ENCODE data around the gene SELENOF.

Gene SELENOF
- total RNA-seq, result 60.3 to 118 (median 98.2) reads per million in 4 experiments

- peak; percentile 98 for DNase-seq
Observed at GRCh38 chr1:86913896-86914600, at the start of gene SELENOF. TSS of gene SELENOF (minus strand) at chr1:86914126. CDS start at chr1:86914111, 15 bp downstream.

DNA sequence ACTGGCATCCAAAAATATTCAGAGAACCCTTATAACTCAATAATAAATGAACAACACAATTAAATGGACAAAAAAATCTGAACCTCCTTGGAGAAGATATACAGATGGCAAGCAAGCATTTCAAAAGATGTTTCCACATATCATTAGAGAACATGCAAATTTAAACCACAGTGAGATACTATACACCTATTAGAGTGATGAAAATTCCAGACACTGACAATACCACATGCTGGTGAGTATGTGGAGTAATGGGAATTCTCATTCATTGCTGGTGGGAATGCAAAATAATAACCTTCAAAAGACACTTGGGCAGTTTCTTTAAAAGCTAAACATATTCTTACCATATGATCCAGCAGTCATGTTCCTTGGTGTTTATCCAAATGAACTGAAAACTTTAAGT lies 46.6 kb upstream of the SELENOF start:
- DNase-seq, result no peak

DNA sequence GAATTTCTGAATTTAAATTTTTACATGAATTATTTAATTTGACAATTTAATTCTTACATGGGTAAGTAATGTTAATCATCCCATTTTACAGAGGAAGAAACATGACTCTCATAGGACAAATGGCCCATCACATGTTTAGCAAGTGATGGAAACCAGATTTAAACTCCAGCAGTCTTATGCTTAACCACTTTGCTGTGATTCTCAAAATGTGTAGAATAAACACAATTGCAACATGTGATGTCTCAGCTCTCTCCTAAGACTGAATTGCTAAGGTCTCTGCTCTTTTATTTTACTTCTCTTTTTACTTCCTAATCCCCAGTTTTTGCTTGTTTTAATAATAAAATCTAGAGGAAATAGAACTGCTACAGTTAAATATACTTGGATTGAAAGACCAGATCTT lies 43.3 kb upstream of the SELENOF start:
- no peak for DNase-seq

DNA sequence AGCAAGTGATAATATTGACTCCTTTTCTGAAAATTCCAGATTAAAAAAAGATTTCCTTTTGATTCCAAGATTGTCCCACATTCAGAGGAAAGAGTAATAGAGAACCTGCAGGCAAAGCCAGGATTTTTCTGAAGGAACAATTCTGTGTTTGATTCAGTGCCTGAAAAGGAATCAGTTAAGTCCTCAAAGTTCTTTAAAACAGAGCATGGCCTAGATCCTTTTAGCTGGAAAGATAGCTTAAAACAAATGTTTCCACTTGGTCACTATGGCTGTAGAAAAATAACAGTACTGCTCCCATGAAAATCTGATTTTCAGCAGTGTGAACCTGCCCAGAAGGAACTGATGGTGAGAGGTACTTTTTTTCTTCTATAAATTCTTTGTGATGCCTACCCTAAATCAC lies 42.3 kb upstream of the SELENOF start:
- DNase-seq, result no peak

- no peak for DNase-seq
Observed at GRCh38 chr1:86955678-86956077, 41.8 kb upstream of the SELENOF start.

DNA sequence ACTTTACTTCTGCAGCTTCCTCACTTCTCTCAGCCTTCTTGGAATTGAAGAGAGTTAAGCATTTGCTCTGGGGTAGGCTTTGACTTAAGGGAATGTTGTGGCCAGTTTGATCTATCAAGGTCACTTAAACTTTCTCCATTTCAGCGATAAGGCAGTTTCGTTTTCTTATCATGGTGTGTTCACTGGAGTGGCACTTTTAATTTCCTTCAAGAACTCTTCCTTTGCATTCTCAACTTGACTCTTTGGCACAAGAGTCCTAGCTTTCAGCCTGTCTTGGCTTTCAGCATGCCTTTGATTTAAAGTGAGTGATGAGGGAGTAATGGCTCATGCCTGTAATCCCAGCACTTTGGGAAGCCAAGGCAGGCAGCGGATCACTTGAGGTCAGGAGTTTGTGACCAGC lies 39.2 kb upstream of the SELENOF start:
- DNase-seq, result no peak

GRCh38 chr1:86951430-86951829 lies 37.5 kb upstream of the SELENOF start:
- no peak for DNase-seq

DNA sequence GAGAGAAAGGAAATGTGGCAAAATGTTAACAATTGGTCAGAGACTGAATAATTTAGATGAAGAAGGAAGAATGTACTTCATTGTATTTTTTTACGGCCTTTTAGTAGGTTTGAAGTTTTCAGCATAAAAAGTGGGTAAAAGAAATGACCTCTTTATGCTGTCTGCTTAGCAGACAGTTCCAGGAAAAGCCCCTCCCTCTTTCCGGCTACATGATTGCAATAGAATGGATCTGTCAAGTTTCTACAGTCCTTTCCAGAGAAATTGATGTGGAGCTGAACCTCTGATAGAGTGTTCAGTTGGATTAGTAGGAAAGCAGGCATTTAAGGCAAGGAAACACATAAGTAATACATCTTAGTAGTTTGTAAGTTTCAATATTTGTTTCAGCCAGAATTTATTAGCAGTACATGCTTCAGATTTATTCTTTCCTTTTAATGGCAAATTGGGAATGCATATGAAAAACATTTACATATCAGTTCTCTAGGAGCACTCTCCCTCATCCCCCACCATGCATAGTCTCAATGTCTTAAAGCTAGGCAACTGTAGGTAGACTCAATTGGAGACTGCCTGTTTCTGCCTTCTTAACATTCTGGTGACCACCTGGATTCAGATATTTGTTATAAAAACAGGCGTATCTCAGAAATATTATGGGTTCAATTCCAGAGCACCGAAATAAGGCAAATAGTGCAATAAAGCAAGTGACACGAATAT lies 36.9 kb upstream of the SELENOF start:
- DNase-seq, result no peak

GRCh38 chr1:86948212-86948611 lies 34.3 kb upstream of the SELENOF start:
- no peak for DNase-seq

DNA sequence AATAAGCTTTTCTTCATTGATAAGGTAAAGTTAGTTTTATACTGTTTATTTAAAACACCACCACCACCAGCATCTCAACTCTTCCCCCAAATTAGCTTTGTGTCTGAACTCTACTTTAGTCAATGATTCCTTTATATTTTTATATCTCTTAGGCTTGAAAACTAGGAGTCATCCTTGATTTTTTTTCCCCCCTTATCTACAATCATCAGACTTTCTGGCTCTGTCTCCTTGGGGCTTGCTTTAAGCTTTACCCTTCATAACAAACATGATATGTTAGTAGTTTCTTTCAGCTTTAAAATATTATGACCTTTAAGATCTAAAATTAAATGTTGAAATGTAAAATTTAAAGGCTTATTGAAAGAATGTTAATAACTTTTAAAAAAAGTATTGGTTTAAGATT lies 28.8 kb upstream of the SELENOF start:
- no peak for DNase-seq

- DNase-seq, result no peak
Observed at GRCh38 chr1:86942042-86942441, 28.1 kb upstream of the SELENOF start.

GRCh38 chr1:86940599-86940998 lies 26.7 kb upstream of the SELENOF start:
- DNase-seq, result no peak

GRCh38 chr1:86939406-86939805 lies 25.5 kb upstream of the SELENOF start:
- DNase-seq, result no peak

DNA sequence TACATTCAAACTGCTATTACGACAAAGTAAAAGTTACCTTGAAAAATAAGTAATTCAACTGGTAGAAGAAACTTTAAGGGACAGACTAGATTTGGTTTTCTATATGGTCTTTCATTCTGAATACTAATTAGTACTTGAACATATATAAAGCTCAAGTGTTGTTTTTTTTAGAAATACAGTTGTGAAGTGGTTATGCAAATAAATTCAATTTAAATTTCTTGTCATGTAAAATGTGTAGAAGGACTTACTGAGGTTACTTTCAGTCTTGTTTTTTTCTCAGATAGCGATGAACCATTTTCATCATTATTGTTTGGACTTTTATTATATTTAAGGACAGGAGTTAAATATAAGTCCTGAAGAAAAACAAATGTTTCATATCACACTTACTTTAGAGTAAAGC lies 24.9 kb upstream of the SELENOF start:
- no peak for DNase-seq

DNA sequence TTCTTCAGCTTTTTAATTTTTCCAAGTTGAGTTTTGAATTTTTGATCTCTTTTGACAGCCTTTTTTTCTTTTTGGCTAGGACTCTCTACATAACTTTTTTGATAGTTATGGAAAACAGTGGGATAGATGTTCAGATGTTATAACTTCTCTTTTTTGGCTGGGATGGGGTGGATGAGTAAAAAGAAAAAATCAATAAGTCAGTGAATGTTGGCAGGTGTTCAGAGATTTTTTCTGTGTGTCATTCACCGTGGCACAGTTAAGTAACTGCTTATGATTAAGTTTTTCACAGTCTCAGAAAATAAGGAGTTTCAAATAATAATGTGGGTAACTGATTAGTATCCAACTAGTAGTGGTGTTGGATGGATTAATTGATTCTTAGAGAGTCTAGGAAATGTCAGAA lies 24.5 kb upstream of the SELENOF start:
- no peak for DNase-seq

DNA sequence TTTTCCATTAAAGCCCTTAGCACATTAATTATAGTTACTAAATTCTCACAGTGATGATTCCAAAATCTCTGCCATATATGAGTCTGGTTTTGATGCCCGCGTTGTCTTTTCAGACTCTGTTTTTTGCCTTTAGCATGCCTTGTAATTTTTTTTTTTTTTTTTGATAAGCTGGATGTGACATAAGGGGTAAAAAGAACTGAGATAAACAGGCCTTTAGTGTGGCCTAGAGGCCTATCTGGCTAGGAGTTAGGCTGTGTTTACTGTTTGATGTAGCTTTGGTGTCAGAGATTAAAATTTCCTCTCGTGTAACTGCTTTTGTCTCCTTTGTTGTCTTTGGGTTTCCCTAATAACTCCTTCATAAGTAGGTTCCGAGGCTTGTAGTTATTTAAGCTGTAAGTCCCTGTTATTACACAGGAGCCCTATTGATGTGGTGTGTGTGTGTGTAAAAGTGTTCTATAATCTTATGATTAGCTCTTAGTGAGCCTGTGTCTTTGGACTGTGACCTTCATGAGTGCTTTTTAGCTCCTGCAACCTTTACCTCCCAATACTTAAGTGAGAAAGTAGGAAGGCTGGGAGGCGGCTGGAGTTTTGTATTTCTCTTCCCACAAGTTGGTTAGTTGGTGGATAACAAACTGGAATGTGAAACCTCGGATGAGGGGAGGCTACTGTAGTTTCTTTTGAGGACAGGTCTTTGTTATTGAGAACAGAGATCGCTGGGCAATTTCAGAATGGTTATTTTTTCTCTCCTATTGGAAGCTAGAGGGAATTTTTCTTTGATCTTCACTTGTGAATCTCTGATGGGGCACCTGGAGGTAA lies 19.8 kb upstream of the SELENOF start:
- DNase-seq, result no peak

DNA sequence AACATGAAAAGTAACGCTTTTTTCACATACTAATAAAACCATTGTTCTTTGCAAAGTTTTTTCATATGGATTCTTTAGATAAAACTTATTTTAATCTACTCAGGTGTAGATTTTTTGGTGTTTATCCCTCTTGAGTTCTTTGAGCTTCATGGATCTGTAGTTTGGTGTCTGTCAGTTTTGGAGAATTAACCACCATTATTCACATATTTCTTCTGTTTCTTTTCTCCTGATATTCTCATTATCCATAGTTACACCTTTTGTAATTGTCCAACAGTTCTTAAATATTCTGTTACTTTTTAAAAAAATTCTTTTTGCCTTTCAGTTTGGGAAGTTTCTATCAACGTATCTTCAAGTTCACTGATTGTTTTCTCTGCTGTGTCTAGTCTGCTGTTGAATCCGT lies 19.1 kb upstream of the SELENOF start:
- no peak for DNase-seq

DNA sequence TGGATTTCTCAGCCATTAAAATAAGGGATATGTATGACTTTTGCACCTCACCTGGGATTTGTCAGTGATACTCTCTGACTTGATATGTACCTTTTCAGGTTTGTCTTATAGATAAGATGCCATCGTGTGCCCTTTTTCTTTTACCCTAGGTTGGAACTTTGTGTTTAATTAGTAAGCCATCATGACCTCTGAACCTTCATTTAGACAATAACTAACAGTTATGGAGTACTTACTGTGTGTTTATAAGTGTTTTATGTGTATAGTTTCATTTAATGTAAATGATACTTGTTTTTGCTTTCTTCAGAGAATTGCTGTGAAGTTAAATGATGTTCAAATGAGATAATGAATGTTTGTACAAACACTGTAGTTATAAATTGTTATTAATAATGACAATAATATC lies 14.9 kb upstream of the SELENOF start:
- no peak for DNase-seq

DNA sequence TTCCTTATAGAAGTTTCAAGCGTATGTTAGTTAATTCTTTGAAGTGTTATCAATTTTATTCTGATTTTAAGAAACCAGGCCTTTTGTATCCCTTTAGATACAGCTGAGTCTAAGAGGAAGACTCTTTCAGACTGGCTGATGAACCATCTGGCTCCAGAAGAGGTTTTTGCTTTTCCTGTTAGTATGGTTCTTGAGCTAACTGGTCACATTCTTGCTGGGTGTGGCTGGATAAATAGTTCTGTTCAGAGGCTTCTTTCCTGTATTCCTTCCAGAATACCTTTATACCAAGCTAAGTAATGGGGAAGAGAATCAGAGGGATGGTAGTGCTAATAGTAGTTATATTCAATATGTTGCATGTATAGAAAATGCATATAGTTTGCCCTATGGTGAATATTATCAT lies 13.0 kb upstream of the SELENOF start:
- no peak for DNase-seq

DNA sequence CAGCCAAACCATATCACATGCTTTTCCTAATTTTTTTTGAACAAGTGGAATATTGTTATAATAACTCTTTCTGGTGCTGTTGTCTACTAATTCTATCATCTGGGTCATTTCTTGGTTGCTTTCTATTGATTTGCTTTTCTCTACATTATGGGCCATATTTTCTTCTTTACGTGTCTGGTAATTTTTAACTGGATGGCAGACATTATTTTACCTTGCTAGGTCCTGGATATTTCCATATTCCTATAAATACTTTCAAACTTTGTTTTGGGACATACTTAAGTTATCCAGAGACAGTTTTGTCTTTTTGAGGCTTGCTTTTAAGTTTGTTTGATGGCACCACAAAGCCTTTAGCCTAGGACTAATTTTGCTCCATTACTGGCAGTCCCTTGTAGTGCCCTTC lies 11.8 kb upstream of the SELENOF start:
- DNase-seq, result no peak

DNA sequence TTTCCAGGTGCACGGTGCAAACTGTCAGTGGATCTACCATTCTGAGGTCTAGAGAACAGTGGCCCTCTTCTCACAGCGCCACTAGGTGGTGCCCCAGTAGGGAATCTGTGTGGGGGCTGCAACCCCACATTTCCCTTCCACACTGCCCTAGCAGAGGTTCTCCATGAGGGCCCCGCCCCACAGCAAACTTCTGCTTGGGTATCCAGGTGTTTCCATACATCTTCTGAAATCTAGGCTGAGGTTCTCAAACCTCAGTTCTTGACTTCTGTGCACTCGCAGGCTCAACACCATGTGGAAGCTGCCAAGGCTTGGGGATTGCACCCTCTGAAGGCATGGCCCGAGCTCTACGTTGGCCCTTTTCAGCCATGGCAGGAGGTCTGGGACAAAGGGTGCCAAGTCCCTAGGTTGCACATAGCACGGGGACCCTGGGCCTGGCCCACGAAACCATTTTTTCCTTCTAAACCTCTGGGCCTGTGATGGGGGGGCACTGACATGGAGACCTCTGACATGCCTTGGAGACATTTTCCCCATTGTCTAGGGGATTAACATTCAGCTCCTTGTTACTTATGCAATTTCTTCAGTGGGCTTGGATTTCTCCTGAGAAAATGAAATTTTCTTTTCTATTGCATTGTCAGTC lies 10.5 kb upstream of the SELENOF start:
- no peak for DNase-seq

- no peak for DNase-seq
Observed at GRCh38 chr1:86922445-86922844, 8.5 kb upstream of the SELENOF start.

DNA sequence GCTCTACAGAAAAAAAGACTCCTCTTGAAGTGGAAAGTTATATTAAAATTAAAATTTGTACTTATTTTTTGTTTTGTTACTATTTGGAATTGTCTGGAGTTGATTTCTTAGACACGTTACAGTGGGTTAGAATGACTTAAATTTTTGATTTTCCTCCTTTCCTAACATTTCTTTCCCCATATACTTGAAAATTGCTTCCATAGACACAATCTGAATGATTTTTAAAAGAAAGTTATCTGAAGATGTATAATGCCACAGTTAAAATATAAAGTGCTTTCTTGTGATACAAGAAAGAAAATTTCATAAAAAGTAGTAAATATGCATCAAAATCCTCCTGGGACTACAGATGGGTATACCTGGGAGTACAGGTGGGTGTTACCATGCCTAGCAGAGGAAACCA lies 2.8 kb upstream of the SELENOF start:
- no peak for DNase-seq

Data from effector CD8-positive, alpha-beta T cell (primary cell).